WTC11 (cell line): ENCODE results near the gene MAGI3. TPM values are rescaled to one million over a fixed set of nuclear protein-coding genes. Genes with fewer than 3 reads are reported as not detected.

ENCODE experiments used
- ATAC-seq: fragments of 200-7000 bp; cut with Tn5 transposase; 2 replicates; pipeline ENCODE4 v1.10.0; 2021; ENCODE audit warnings: mild to moderate bottlenecking, moderate library complexity
- Bru-seq: library from RNA; stranded (reverse); fragments of 400-500 nt; gene quantifications from one replicate; lab custom pipeline; 2021; lab: Mats Ljungman, UMichigan
- CTCF ChIA-PET: fragments of 300-600 bp; sonication (Branson Sonifier 250); formaldehyde crosslinking; loops from one replicate; lab custom pipeline; 2021; ENCODE audit warnings: antibody characterized with exemption; lab: Charles Lee
- POLR2A ChIA-PET: fragments of 350-600 bp; sonication (Branson Sonifier 250); formaldehyde crosslinking; loops from one replicate; lab custom pipeline; 2021; ENCODE audit warnings: antibody characterized with exemption; lab: Charles Lee
- DNase-seq: peaks from one replicate; pipeline ENCODE4 v3.0.0; 2021; ENCODE audit warnings: low spot score
- H3K27ac Mint-ChIP-seq: 2 replicates; pipeline ENCODE4 v1.8.0; 2021; ENCODE audit warnings: mixed read lengths
- H3K27me3 Mint-ChIP-seq: 2 replicates; pipeline ENCODE4 v1.8.0; 2021; ENCODE audit warnings: low read depth, mild to moderate bottlenecking, moderate library complexity, mixed read lengths
- H3K36me3 Mint-ChIP-seq: 2 replicates; pipeline ENCODE4 v1.8.0; 2021; ENCODE audit warnings: mixed read lengths
- H3K4me1 Mint-ChIP-seq: 2 replicates; pipeline ENCODE4 v1.8.0; 2022; ENCODE audit warnings: mixed read lengths
- H3K4me3 Mint-ChIP-seq: 2 replicates; pipeline ENCODE4 v1.8.0; 2021; ENCODE audit warnings: mild to moderate bottlenecking, moderate library complexity, mixed read lengths
- H3K9me3 Mint-ChIP-seq: 2 replicates; pipeline ENCODE4 v1.8.0; 2021; ENCODE audit warnings: mixed read lengths
- ATF2 ChIP-seq: sonication (generic); formaldehyde crosslinking; IDR thresholded peaks from 2 replicates; pipeline ENCODE4 v1.8.1; 2022; ENCODE audit warnings: low read depth, missing genetic modification reagents, borderline replicate concordance
- ATF3 ChIP-seq: sonication (generic); formaldehyde crosslinking; conservative IDR thresholded peaks from 2 replicates; pipeline ENCODE4 v1.8.1; 2022; ENCODE audit warnings: mild to moderate bottlenecking, missing genetic modification reagents
- E2F5 ChIP-seq: sonication (generic); formaldehyde crosslinking; IDR thresholded peaks from 2 replicates; pipeline ENCODE4 v1.8.1; 2022; ENCODE audit warnings: mild to moderate bottlenecking, moderate library complexity, missing genetic modification reagents
- ELF4 ChIP-seq: sonication (generic); formaldehyde crosslinking; IDR thresholded peaks from 2 replicates; pipeline ENCODE4 v1.8.1; 2022; ENCODE audit warnings: low read depth, mild to moderate bottlenecking, moderate library complexity, missing genetic modification reagents
- EMX1 ChIP-seq: fragments of 250-450 bp; sonication (Bioruptor Pico); IDR thresholded peaks from 2 replicates; pipeline ENCODE4 v1.8.0; 2021; ENCODE audit warnings: mild to moderate bottlenecking
- FOXP1 ChIP-seq: sonication (generic); formaldehyde crosslinking; IDR thresholded peaks from 2 replicates; pipeline ENCODE4 v1.8.0; 2022; ENCODE audit warnings: missing genetic modification reagents, mild to moderate bottlenecking, moderate library complexity, borderline replicate concordance
- GTF2I ChIP-seq: fragments of 250-450 bp; sonication (Bioruptor Pico); conservative IDR thresholded peaks from 2 replicates; pipeline ENCODE4 v1.4.0; 2021; ENCODE audit warnings: mild to moderate bottlenecking
- IRF1 ChIP-seq: sonication (generic); formaldehyde crosslinking; IDR thresholded peaks from 2 replicates; pipeline ENCODE4 v1.8.0; 2023; ENCODE audit warnings: missing genetic modification reagents
- MAX ChIP-seq: sonication (generic); formaldehyde crosslinking; IDR thresholded peaks from 2 replicates; pipeline ENCODE4 v1.8.0; 2022; ENCODE audit warnings: mild to moderate bottlenecking, missing genetic modification reagents
- MYBL2 ChIP-seq: sonication (generic); formaldehyde crosslinking; IDR thresholded peaks from 2 replicates; pipeline ENCODE4 v1.8.1; 2023; ENCODE audit warnings: mild to moderate bottlenecking, moderate library complexity, missing genetic modification reagents
- NFE2L1 ChIP-seq: sonication (generic); formaldehyde crosslinking; IDR thresholded peaks from 2 replicates; pipeline ENCODE4 v1.8.1; 2023; ENCODE audit warnings: missing genetic modification reagents
- OVOL2 ChIP-seq: fragments of 250-450 bp; sonication (Bioruptor Pico); IDR thresholded peaks from 2 replicates; pipeline ENCODE4 v1.9.0; 2021; ENCODE audit warnings: mild to moderate bottlenecking, borderline replicate concordance
- PRDM15 ChIP-seq: sonication (generic); formaldehyde crosslinking; IDR thresholded peaks from 2 replicates; pipeline ENCODE4 v1.8.0; 2022; ENCODE audit warnings: missing genetic modification reagents
- PREB ChIP-seq: sonication (generic); formaldehyde crosslinking; IDR thresholded peaks from 2 replicates; pipeline ENCODE4 v1.8.1; 2022; ENCODE audit warnings: mild to moderate bottlenecking, missing genetic modification reagents, moderate library complexity, borderline replicate concordance
- PRRX2 ChIP-seq: fragments of 250-450 bp; sonication (Bioruptor Pico); IDR thresholded peaks from 2 replicates; pipeline ENCODE4 v1.8.0; 2021; ENCODE audit warnings: mild to moderate bottlenecking
- SOX15 ChIP-seq: fragments of 250-450 bp; sonication (Bioruptor Pico); IDR thresholded peaks from 2 replicates; pipeline ENCODE4 v1.9.0; 2021; ENCODE audit warnings: mild to moderate bottlenecking
- SP1 ChIP-seq: sonication (generic); formaldehyde crosslinking; conservative IDR thresholded peaks from 2 replicates; pipeline ENCODE4 v1.8.1; 2022; ENCODE audit warnings: missing genetic modification reagents
- TEAD1 ChIP-seq: sonication (generic); formaldehyde crosslinking; IDR thresholded peaks from 2 replicates; pipeline ENCODE4 v1.8.0; 2022; ENCODE audit warnings: mild to moderate bottlenecking, missing genetic modification reagents
- USF2 ChIP-seq: sonication (generic); formaldehyde crosslinking; IDR thresholded peaks from 2 replicates; pipeline ENCODE4 v1.8.1; 2023; ENCODE audit warnings: mild to moderate bottlenecking, missing genetic modification reagents, moderate library complexity
- ZNF263 ChIP-seq: sonication (generic); formaldehyde crosslinking; IDR thresholded peaks from 2 replicates; pipeline ENCODE4 v1.8.1; 2022; ENCODE audit warnings: low read depth, mild to moderate bottlenecking, moderate library complexity, missing genetic modification reagents
- ZNF317 ChIP-seq: sonication (generic); formaldehyde crosslinking; IDR thresholded peaks from 2 replicates; pipeline ENCODE4 v1.8.1; 2023; ENCODE audit warnings: low read depth, mild to moderate bottlenecking, moderate library complexity, missing genetic modification reagents, borderline replicate concordance
- ZNF396 ChIP-seq: fragments of 250-450 bp; sonication (Bioruptor Pico); IDR thresholded peaks from 2 replicates; pipeline ENCODE4 v1.8.0; 2021; ENCODE audit warnings: mild to moderate bottlenecking, moderate library complexity, borderline replicate concordance
- ZNF423 ChIP-seq: fragments of 250-450 bp; sonication (Bioruptor Pico); IDR thresholded peaks from 2 replicates; pipeline ENCODE4 v2.1.2; 2022; ENCODE audit warnings: mild to moderate bottlenecking, moderate library complexity
- ZNF512 ChIP-seq: sonication (generic); formaldehyde crosslinking; IDR thresholded peaks from 2 replicates; pipeline ENCODE4 v1.8.1; 2022; ENCODE audit warnings: missing genetic modification reagents, borderline replicate concordance
- long read RNA-seq, 3 experiments: library from RNA in 1 of 3; library from capped mRNA in 1 of 3; library from polyadenylated mRNA in 1 of 3; unstranded in 2 of 3; stranded (forward) in 1 of 3; transcript quantifications; one replicate each; pipeline ENCODE4 v2.0.0, GENCODE V29; 2021
- total RNA-seq: library from RNA; stranded (reverse); gene quantifications from 3 replicates; pipeline ENCODE4 v1.2.3, GENCODE V29; 2021

Gene MAGI3
- total RNA-seq (8.2 to 9.7 TPM (median 8.8 TPM) in 3 replicates), Bru-seq, nascent RNA (percentile 59 among the genes with signal in this experiment)
- long read RNA-seq, experiment 1, full-length matches to known transcripts, result 7 of 20 reads
- long read RNA-seq, experiment 1, partial matches to known transcripts, result 9 of 20 reads
- long read RNA-seq, experiment 1, other reads (novel, unspliced or antisense), result 4 of 20 reads
- long read RNA-seq, experiment 2, full-length matches to known transcripts, result 3 of 12 reads
- long read RNA-seq, experiment 2, partial matches to known transcripts, result 3 of 12 reads
- long read RNA-seq, experiment 2, other reads (novel, unspliced or antisense), result 6 of 12 reads
- long read RNA-seq, experiment 3, result 0 reads

GRCh38 chr1:113389953-113390834 lies at the start of gene MAGI3:
MAGI3 (plus strand) TSS chr1:113390515; CDS start chr1:113391034, 519 bp downstream.
- H3K4me3 Mint-ChIP-seq, result peak within 1 kb of the TSS; percentile 84
- POLR2A ChIA-PET, result interaction anchor here (0.6 kb wide), 2 partner anchors 13 to 14 kb away, joined by 3 read pairs; no protein-coding TSS in a partner anchor
- peak; percentile 99 for DNase-seq
- CTCF ChIA-PET, result interaction anchor here (1.0 to 1.2 kb wide), 2 partner anchors 14 to 249 kb away, joined by 3 to 4 read pairs; no protein-coding TSS in a partner anchor
- peak; percentile 96 for ATAC-seq
- H3K27ac Mint-ChIP-seq, result peak within 1 kb of the TSS; percentile 77
- peaks cover 13% of the 10 kb centered on the region for H3K27me3 Mint-ChIP-seq
- H3K4me1 Mint-ChIP-seq, result peaks cover 18% of the 10 kb centered on the region
- peaks cover 10% of the 10 kb centered on the region for H3K9me3 Mint-ChIP-seq
- peaks cover 6% of the 10 kb centered on the region for H3K36me3 Mint-ChIP-seq
- TF ChIP-seq E2F5 (CRISPR knock-in tag) (peak; percentile 70), TEAD1 (CRISPR knock-in tag) (0 out of 2 replicates have a peak, but pooled peaks have one; percentile 43), ZNF396 (no peak), PRDM15 (no peak), SP1 (CRISPR knock-in tag) (peak; percentile 87), ELF4 (CRISPR knock-in tag) (no peak), EMX1 (CRISPR knock-in tag) (no peak), USF2 (CRISPR knock-in tag) (no peak), NFE2L1 (CRISPR knock-in tag) (no peak), GTF2I (CRISPR knock-in tag) (no peak), ZNF317 (CRISPR knock-in tag) (0 out of 2 replicates have a peak, but pooled peaks have one; percentile 32), PREB (CRISPR knock-in tag) (no peak), FOXP1 (CRISPR knock-in tag) (no peak), SOX15 (CRISPR knock-in tag) (no peak), ATF2 (CRISPR knock-in tag) (no peak), ATF3 (CRISPR knock-in tag) (no peak), ZNF512 (no peak), PRRX2 (CRISPR knock-in tag) (no peak), ZNF423 (CRISPR knock-in tag) (no peak), IRF1 (no peak), OVOL2 (no peak), ZNF263 (CRISPR knock-in tag) (no peak), MAX (CRISPR knock-in tag) (no peak; the same call in 1 of the 2 replicates), MYBL2 (CRISPR knock-in tag) (no peak)
